Measurements from ENCODE around the gene AZI2. TPM values are rescaled to one million over a fixed set of nuclear protein-coding genes. Genes with fewer than 3 reads are reported as not detected.

AZI2 gene
- total and polyA plus RNA-seq, 10 donors, result 17.9 to 60.3 (median 48.9) TPM

- no peak for TF ChIP-seq POLR2AphosphoS5 (IDR thresholded peaks at IDR 0.05)
- no peak for TF ChIP-seq POLR2A (IDR thresholded peaks at IDR 0.05)
- TF ChIP-seq CTCF (IDR thresholded peaks at IDR 0.05 in 8 of 11, conservative IDR thresholded peaks at IDR 0.05 in 3 of 11), result no peak
- peaks cover 0 to 10% (median 2%) of the 10 kb centered on the region in 6 donors for H3K36me3 ChIP-seq
- H3K9me3 ChIP-seq, result peaks cover 0 to 8% (median 2%) of the 10 kb centered on the region in 8 donors
- peaks cover 0 to 29% (median 14%) of the 10 kb centered on the region in 6 donors for H3K4me1 ChIP-seq
- H3K4me3 ChIP-seq, result peak overlapping the region in 3 of 8 donors; percentile 20 to 51 (median 23)
- WGBS, 5 donors, result 75 to 82% (median 79%) methylated on average over 7 of the region's 7 CpGs
- intact Hi-C loops (cut with DNase I; ENCODE audit: low total_unique reads), result no loop called here
- DNase-seq, result no peak
- no peaks in the 10 kb centered on the region for H3K27me3 ChIP-seq (replicated peaks in 1 of 7)
- peak overlapping the region in 7 of 8 donors; percentile 7 to 70 (median 59) for H3K27ac ChIP-seq
Observed at GRCh38 chr3:28294667-28295413, 53.8 kb downstream of the AZI2 start.

- DNase-seq, result no peak
- Histone ChIP-seq H3K4me1 (peaks cover 0 to 29% (median 14%) of the 10 kb centered on the region in 6 donors), H3K9me3 (peaks cover 0 to 8% (median 2%) of the 10 kb centered on the region in 8 donors), H3K4me3 (peak overlapping the region in 2 of 8 donors; percentile 12 to 51), H3K27me3 (replicated peaks in 1 of 7) (no peaks in the 10 kb centered on the region), H3K36me3 (peaks cover 0 to 10% (median 2%) of the 10 kb centered on the region in 6 donors), H3K27ac (peak overlapping the region in 6 of 8 donors; percentile 16 to 61 (median 56))
- no peak for TF ChIP-seq POLR2AphosphoS5 (IDR thresholded peaks at IDR 0.05)
- no peak for TF ChIP-seq CTCF (IDR thresholded peaks at IDR 0.05 in 8 of 11, conservative IDR thresholded peaks at IDR 0.05 in 3 of 11)
- no peak for TF ChIP-seq POLR2A (IDR thresholded peaks at IDR 0.05)
- WGBS, 5 donors, result 75 to 85% (median 82%) methylated on average over 4 of the region's 4 CpGs
- intact Hi-C loops (cut with DNase I; ENCODE audit: low total_unique reads), result no loop called here
Observed at GRCh38 chr3:28292622-28293021, 56.0 kb downstream of the AZI2 start.

GRCh38 chr3:28291577-28291976, 57.0 kb downstream of the AZI2 start:
- peaks cover 0 to 8% (median 2%) of the 10 kb centered on the region in 8 donors for H3K9me3 ChIP-seq
- no peaks in the 10 kb centered on the region for H3K27me3 ChIP-seq (replicated peaks in 1 of 7)
- peak overlapping the region in 5 of 8 donors; percentile 29 to 61 (median 59) for H3K27ac ChIP-seq
- peak overlapping the region in 4 of 8 donors; percentile 1 to 51 (median 9) for H3K4me3 ChIP-seq
- DNase-seq, result no peak
- peaks cover 0 to 31% (median 17%) of the 10 kb centered on the region in 6 donors for H3K4me1 ChIP-seq
- intact Hi-C loops (cut with DNase I; ENCODE audit: low total_unique reads), result no loop called here
- no peak for TF ChIP-seq POLR2A (IDR thresholded peaks at IDR 0.05)
- no peak for TF ChIP-seq POLR2AphosphoS5 (IDR thresholded peaks at IDR 0.05)
- TF ChIP-seq CTCF (IDR thresholded peaks at IDR 0.05 in 8 of 11, conservative IDR thresholded peaks at IDR 0.05 in 3 of 11), result no peak
- H3K36me3 ChIP-seq, result peaks cover 0 to 10% (median 2%) of the 10 kb centered on the region in 6 donors

- H3K27me3 ChIP-seq (replicated peaks in 1 of 7), result no peaks in the 10 kb centered on the region
- WGBS, 5 donors, result 79 to 92% (median 86%) methylated on average over 1 of the region's 1 CpG
- intact Hi-C loops (cut with DNase I; ENCODE audit: low total_unique reads), result no loop called here
- peak overlapping the region in 3 of 8 donors; percentile 57 to 61 (median 59) for H3K27ac ChIP-seq
- H3K9me3 ChIP-seq, result peaks cover 0 to 8% (median 2%) of the 10 kb centered on the region in 8 donors
- no peak for DNase-seq
- no peak overlapping the region for H3K4me3 ChIP-seq
- TF ChIP-seq POLR2AphosphoS5 (IDR thresholded peaks at IDR 0.05) (peak in 1 of 3 donors; percentile 10), CTCF (IDR thresholded peaks at IDR 0.05 in 8 of 11, conservative IDR thresholded peaks at IDR 0.05 in 3 of 11) (no peak), POLR2A (IDR thresholded peaks at IDR 0.05) (no peak)
- peaks cover 0 to 31% (median 16%) of the 10 kb centered on the region in 6 donors for H3K4me1 ChIP-seq
- peaks cover 0 to 10% (median 2%) of the 10 kb centered on the region in 6 donors for H3K36me3 ChIP-seq
Observed at GRCh38 chr3:28290863-28291300, 57.7 kb downstream of the AZI2 start.

All from spleen (tissue), 11 donors.